Suprapubic skin (tissue), 4 donors: Measurements from ENCODE around the gene UNC119B. TPM values are rescaled to one million over a fixed set of nuclear protein-coding genes. Genes with fewer than 3 reads are reported as not detected.
"Not testable (repeated sequence)": the region's sequence is repeated elsewhere in the genome, so short reads cannot be mapped to it uniquely, and the experiment has no call there.

Experiments
- DNase-seq, 2 donors: peaks; one replicate each; pipeline ENCODE4 v3.0.0-alpha.2; 2019; ENCODE audit warnings: low spot score in 2 of 2
- H3K27ac ChIP-seq: fragments of 200-600 bp; sonication (generic); one replicate; pipeline ENCODE4 v1.5.1; 2019
- H3K27me3 ChIP-seq: fragments of 200-600 bp; sonication (generic); one replicate; pipeline ENCODE4 v1.5.1; 2019
- H3K36me3 ChIP-seq: fragments of 200-600 bp; sonication (generic); one replicate; pipeline ENCODE4 v1.5.1; 2019
- H3K4me1 ChIP-seq: fragments of 200-600 bp; sonication (generic); one replicate; pipeline ENCODE4 v1.5.1; 2019
- H3K4me3 ChIP-seq: fragments of 200-600 bp; sonication (generic); one replicate; pipeline ENCODE4 v1.5.1; 2019; ENCODE audit warnings: mild to moderate bottlenecking
- H3K9me3 ChIP-seq: fragments of 200-600 bp; sonication (generic); one replicate; pipeline ENCODE4 v1.5.1; 2019
- EP300 ChIP-seq: sonication (generic); formaldehyde crosslinking; IDR thresholded peaks from one replicate; pipeline ENCODE4 v1.6.1; 2017; ENCODE audit warnings: antibody characterized with exemption
- POLR2A ChIP-seq, 2 donors: fragments of 450-650 bp; IDR thresholded peaks; one replicate each; pipeline ENCODE4 v1.6.1; 2017; ENCODE audit warnings: antibody characterized with exemption in 2 of 2, mild to moderate bottlenecking in 2 of 2, moderate library complexity in 2 of 2
- POLR2AphosphoS5 ChIP-seq, 3 donors: sonication (generic); formaldehyde crosslinking; IDR thresholded peaks; one replicate each; pipeline ENCODE4 v1.6.1; 2017; ENCODE audit warnings: antibody characterized with exemption in 3 of 3
- WGBS: methylation state at CpG from one replicate; pipeline ENCODE4 v1.1.5; 2018; 5-methylcytosine and 5-hydroxymethylcytosine counted together
- total RNA-seq, 4 donors: library from RNA; depleted of rRNA; stranded (reverse); fragments of >200 nt; gene quantifications; one replicate each; pipeline ENCODE4 v1.1.0, GENCODE V29; 2016
- TF ChIP-seq, protein P1 (sequence below), 2 donors: fragments of 200-600 bp in 1 of 2; fragments of 450-650 bp in 1 of 2; sonication (generic) in 1 of 2; IDR thresholded peaks; one replicate each; pipeline ENCODE4 v1.5.1; 2016 to 2019; ENCODE audit warnings: antibody characterized with exemption in 2 of 2, mild to moderate bottlenecking in 1 of 2, moderate library complexity in 1 of 2

Gene UNC119B
- total RNA-seq, 4 donors from 2014 or later: 14.2 to 27.6 (median 19.3) TPM

DNA sequence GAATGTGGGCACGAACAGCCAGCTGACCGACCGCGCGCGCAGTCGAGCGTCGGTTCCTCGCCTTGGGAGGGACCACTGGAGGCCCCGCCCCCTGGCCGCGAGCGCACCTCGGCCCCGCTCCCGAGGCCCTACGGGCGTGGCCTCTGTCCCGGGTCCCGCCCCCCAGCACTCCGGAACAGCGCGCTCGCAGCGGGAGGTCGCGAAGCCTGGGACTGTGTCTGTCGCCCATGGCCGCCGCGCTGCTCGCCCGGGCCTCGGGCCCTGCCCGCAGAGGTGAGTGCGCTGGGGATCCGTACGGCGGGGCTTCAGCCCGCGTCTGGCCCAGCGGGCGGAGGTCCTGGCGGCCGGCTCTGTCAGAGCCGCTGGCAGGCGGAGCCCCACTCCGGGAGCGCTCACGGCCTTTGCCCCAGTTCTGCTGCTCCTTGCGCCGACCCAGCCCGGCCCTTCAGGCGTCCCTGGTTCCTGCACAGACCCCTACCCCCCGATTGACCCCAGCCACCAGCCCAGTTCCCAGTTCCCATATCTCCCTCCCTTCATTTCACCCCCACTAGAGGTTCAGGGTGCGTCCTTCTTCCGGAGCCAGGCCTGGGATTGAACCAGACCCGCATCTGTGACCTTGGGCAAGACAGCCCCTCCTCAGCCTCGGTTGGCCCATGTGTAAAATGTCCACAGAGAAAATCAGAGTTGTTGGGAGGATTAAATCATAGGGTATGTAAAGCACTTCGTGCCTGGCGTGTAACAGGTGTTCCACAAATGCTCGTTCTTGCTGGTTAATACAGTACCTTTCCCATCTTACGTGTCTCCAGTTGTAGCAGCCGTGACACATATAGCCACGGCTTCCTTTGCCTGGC is 15.6 kb downstream of the UNC119B start, which contains the start of gene ACADS:
TSS of gene ACADS (plus strand) at position 168 of the 851 bp plus-strand sequence. CDS start at position 228, 60 bp downstream.
- peaks cover 19% of the 10 kb centered on the region for H3K4me1 ChIP-seq
- TF ChIP-seq POLR2A (IDR thresholded peaks at IDR 0.05) (peak in 1 of 2 donors; percentile 46), EP300 (no peak), POLR2AphosphoS5 (IDR thresholded peaks at IDR 0.05) (no peak)
- TF ChIP-seq, protein P1, sequence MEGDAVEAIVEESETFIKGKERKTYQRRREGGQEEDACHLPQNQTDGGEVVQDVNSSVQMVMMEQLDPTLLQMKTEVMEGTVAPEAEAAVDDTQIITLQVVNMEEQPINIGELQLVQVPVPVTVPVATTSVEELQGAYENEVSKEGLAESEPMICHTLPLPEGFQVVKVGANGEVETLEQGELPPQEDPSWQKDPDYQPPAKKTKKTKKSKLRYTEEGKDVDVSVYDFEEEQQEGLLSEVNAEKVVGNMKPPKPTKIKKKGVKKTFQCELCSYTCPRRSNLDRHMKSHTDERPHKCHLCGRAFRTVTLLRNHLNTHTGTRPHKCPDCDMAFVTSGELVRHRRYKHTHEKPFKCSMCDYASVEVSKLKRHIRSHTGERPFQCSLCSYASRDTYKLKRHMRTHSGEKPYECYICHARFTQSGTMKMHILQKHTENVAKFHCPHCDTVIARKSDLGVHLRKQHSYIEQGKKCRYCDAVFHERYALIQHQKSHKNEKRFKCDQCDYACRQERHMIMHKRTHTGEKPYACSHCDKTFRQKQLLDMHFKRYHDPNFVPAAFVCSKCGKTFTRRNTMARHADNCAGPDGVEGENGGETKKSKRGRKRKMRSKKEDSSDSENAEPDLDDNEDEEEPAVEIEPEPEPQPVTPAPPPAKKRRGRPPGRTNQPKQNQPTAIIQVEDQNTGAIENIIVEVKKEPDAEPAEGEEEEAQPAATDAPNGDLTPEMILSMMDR (IDR thresholded peaks at IDR 0.05): no peak
- peak within 1 kb of the TSS; percentile 35 for H3K27ac ChIP-seq
- no peaks in the 10 kb centered on the region for H3K27me3 ChIP-seq
- H3K36me3 ChIP-seq: peaks cover 44% of the 10 kb centered on the region
- 11% methylated on average over 29 of the region's 66 CpGs for WGBS
- peak within 1 kb of the TSS; percentile 69 for H3K4me3 ChIP-seq
- DNase-seq: peak; percentile 92 to 93
- no peaks in the 10 kb centered on the region for H3K9me3 ChIP-seq

DNA sequence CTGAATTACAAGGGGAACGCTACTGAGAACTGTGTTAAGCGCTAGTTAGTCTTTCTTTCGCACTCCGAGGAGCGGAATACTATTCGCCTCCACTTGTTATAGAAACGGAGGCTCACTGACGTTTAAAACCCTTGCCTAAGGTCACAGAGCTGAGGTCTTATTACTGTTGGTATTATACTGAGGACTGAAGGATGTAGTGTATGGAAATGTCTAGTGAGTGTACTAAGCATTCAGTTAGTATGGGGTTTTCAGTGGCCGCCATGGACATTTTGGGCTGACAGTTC is 16.2 kb downstream of the UNC119B start:
- no peaks in the 10 kb centered on the region for H3K27me3 ChIP-seq
- H3K4me1 ChIP-seq: peaks cover 17% of the 10 kb centered on the region
- TF ChIP-seq POLR2A (IDR thresholded peaks at IDR 0.05) (no peak), EP300 (no peak), POLR2AphosphoS5 (IDR thresholded peaks at IDR 0.05) (no peak)
- TF ChIP-seq, protein P1 (IDR thresholded peaks at IDR 0.05): no peak
- peak overlapping the region; percentile 69 for H3K4me3 ChIP-seq
- no peak overlapping the region for H3K27ac ChIP-seq
- no peak for DNase-seq
- H3K36me3 ChIP-seq: peaks cover 43% of the 10 kb centered on the region
- 82% methylated on average over 9 of the region's 9 CpGs for WGBS
- no peaks in the 10 kb centered on the region for H3K9me3 ChIP-seq

DNA sequence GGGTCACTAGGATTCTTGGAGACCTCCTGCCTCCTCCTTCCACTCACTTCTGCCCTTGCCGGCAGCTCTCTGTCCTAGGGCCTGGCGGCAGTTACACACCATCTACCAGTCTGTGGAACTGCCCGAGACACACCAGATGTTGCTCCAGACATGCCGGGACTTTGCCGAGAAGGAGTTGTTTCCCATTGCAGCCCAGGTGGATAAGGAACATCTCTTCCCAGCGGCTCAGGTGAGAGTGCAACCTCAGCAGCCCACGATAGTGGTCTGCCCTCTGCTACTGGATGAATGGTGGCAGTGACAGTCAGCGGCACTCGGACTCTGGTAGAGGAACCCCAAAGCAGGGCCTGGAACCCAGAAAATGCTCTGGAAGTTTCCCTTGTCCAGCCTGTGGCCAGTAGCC is 16.7 kb downstream of the UNC119B start:
- WGBS: 95% methylated on average over 9 of the region's 9 CpGs
- no peak overlapping the region for H3K4me3 ChIP-seq
- peaks cover 17% of the 10 kb centered on the region for H3K4me1 ChIP-seq
- H3K9me3 ChIP-seq: no peaks in the 10 kb centered on the region
- no peak for DNase-seq
- peaks cover 38% of the 10 kb centered on the region for H3K36me3 ChIP-seq
- H3K27ac ChIP-seq: no peak overlapping the region
- H3K27me3 ChIP-seq: no peaks in the 10 kb centered on the region
- TF ChIP-seq POLR2AphosphoS5 (IDR thresholded peaks at IDR 0.05): no peak
- TF ChIP-seq POLR2A (IDR thresholded peaks at IDR 0.05): no peak
- TF ChIP-seq EP300: no peak
- TF ChIP-seq, protein P1 (IDR thresholded peaks at IDR 0.05): no peak

DNA sequence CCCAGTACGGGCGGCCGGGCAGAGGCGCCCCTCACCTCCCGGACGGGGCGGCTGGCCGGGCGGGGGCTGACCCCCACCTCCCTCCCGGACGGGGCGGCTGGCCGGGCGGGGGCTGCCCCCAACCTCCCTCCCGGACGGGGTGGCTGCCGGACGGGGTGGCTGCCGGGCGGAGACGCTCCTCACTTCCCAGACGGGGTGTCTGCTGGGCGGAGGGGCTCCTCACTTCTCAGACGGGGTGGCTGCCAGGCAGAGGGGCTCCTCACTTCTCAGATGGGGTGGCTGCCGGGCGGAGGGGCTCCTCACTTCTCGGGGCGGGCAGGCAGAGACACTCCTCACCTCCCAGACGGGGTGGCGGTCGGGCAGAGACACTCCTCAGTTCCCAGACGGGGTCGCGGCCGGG is 21.9 kb downstream of the UNC119B start:
- WGBS: 94% methylated on average over 6 of the region's 35 CpGs
- not testable (repeated sequence) for H3K4me1 ChIP-seq, H3K27me3 ChIP-seq, H3K27ac ChIP-seq, H3K4me3 ChIP-seq, DNase-seq, H3K9me3 ChIP-seq
- peaks cover 31% of the 10 kb centered on the region for H3K36me3 ChIP-seq

DNA sequence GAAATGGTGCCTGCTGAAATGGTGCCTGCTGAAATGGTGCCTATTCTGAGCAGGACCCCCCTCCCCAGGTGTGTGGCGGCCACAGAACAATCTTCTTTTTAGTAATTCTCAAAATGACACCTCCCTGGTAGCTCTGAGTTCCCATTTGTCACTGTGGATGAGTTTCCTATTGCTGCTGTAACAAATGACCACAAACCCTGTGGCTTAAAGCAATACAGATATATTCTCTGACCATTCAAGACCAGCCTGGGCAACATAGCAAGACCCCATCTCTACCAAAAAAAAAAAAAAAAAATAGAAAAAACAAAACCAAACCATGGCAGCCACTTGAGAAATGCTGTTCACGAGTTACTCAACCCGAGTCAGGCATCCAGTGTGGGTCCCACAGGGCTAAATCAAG is 23.3 kb downstream of the UNC119B start:
- no peaks in the 10 kb centered on the region for H3K27me3 ChIP-seq
- H3K9me3 ChIP-seq: no peaks in the 10 kb centered on the region
- no peaks in the 10 kb centered on the region for H3K4me1 ChIP-seq
- WGBS: 92% methylated on average over 3 of the region's 3 CpGs
- TF ChIP-seq, protein P1 (IDR thresholded peaks at IDR 0.05): no peak
- TF ChIP-seq POLR2A (IDR thresholded peaks at IDR 0.05): no peak
- no peak for TF ChIP-seq POLR2AphosphoS5 (IDR thresholded peaks at IDR 0.05)
- TF ChIP-seq EP300: no peak
- no peak overlapping the region for H3K27ac ChIP-seq
- H3K36me3 ChIP-seq: peaks cover 34% of the 10 kb centered on the region
- no peak for DNase-seq
- no peak overlapping the region for H3K4me3 ChIP-seq
